Measurements from ENCODE around the gene KCP. TPM values are rescaled to one million over a fixed set of nuclear protein-coding genes. Genes with fewer than 3 reads are reported as not detected.

KCP gene
- total RNA-seq, 1 donor from 2014 or later: 1.3 TPM

GRCh38 chr7:128838981-128839731 lies 71.4 kb downstream of the KCP start:
- Histone ChIP-seq H3K27me3 (no peaks in the 10 kb centered on the region), H3K9me3 (no peaks in the 10 kb centered on the region), H3K4me3 (no peak overlapping the region), H3K36me3 (no peaks in the 10 kb centered on the region), H3K27ac (no peak overlapping the region), H3K4me1 (no peaks in the 10 kb centered on the region)
- TF ChIP-seq CTCF (IDR thresholded peaks at IDR 0.05): no peak
- ATAC-seq (no peak), DNase-seq (no peak)
- intact Hi-C loops (cut with DNase I): no loop called here

- Histone ChIP-seq H3K9me3 (no peaks in the 10 kb centered on the region), H3K4me3 (no peak overlapping the region), H3K27ac (no peak overlapping the region), H3K36me3 (no peaks in the 10 kb centered on the region), H3K4me1 (peaks cover 2% of the 10 kb centered on the region), H3K27me3 (peaks cover 2% of the 10 kb centered on the region)
- TF ChIP-seq CTCF (IDR thresholded peaks at IDR 0.05): no peak
- intact Hi-C loops (cut with DNase I): no loop called here
- ATAC-seq (no peak), DNase-seq (peak; percentile 58)
These were observed 72.3 kb downstream of the KCP start for GRCh38 chr7:128838109-128838779.

- intact Hi-C loops (cut with DNase I): no loop called here
These were observed 73.0 kb downstream of the KCP start for GRCh38 chr7:128837521-128837921.

GRCh38 chr7:128836729-128837348 lies 73.7 kb downstream of the KCP start:
- Histone ChIP-seq H3K4me1 (peaks cover 7% of the 10 kb centered on the region), H3K27me3 (peaks cover 14% of the 10 kb centered on the region), H3K27ac (no peak overlapping the region), H3K9me3 (no peaks in the 10 kb centered on the region), H3K4me3 (no peak overlapping the region), H3K36me3 (no peaks in the 10 kb centered on the region)
- ATAC-seq: no peak
- intact Hi-C loops (cut with DNase I): no loop called here
- TF ChIP-seq CTCF (IDR thresholded peaks at IDR 0.05): no peak
- DNase-seq: no peak

More at GRCh38 chr7:128837521-128837921, 73.0 kb downstream of the KCP start:
- no peaks in the 10 kb centered on the region for H3K36me3 ChIP-seq
- no peak for TF ChIP-seq CTCF (IDR thresholded peaks at IDR 0.05)
- ATAC-seq (no peak), DNase-seq (no peak)
- H3K9me3 ChIP-seq: no peaks in the 10 kb centered on the region
- no peak overlapping the region for H3K27ac ChIP-seq
- H3K27me3 ChIP-seq: peaks cover 8% of the 10 kb centered on the region
- H3K4me1 ChIP-seq: peaks cover 4% of the 10 kb centered on the region
- H3K4me3 ChIP-seq: no peak overlapping the region

GRCh38 chr7:128835790-128836641 lies 74.5 kb downstream of the KCP start:
- ATAC-seq: no peak
- TF ChIP-seq CTCF (IDR thresholded peaks at IDR 0.05): no peak
- intact Hi-C loops (cut with DNase I): no loop called here
- peaks cover 15% of the 10 kb centered on the region for H3K4me1 ChIP-seq
- H3K4me3 ChIP-seq: no peak overlapping the region
- H3K27me3 ChIP-seq: peaks cover 22% of the 10 kb centered on the region
- peak; percentile 53 for DNase-seq
- H3K27ac ChIP-seq: no peak overlapping the region
- H3K9me3 ChIP-seq: no peaks in the 10 kb centered on the region
- H3K36me3 ChIP-seq: no peaks in the 10 kb centered on the region

Measured in upper lobe of right lung (tissue), 1 donor.